CD4-positive, alpha-beta T cell (primary cell): ENCODE data around the gene IFITM10. TPM values are rescaled to one million over a fixed set of nuclear protein-coding genes. Genes with fewer than 3 reads are reported as not detected.

Experiments
- ATAC-seq: fragments of 200-7000 bp; cut with Tn5 transposase; one replicate; pipeline ENCODE4 v1.10.0; 2022; ENCODE audit warnings: mild to moderate bottlenecking; ENCODE audit not compliant: poor library complexity
- CTCF ChIA-PET: fragments of 350-600 bp; sonication (Branson Sonifier 250); formaldehyde crosslinking; loops from one replicate; lab custom pipeline; 2021; ENCODE audit warnings: antibody characterized with exemption, inconsistent platforms; lab: Charles Lee
- POLR2A ChIA-PET: fragments of 350-600 bp; sonication (Branson Sonifier 250); formaldehyde crosslinking; loops from one replicate; lab custom pipeline; 2021; ENCODE audit warnings: antibody characterized with exemption, inconsistent platforms; lab: Charles Lee
- DNase-seq, 14 experiments: peaks; one replicate each; pipeline ENCODE4 v3.0.0-alpha.2; 2013 to 2020; ENCODE audit warnings: mixed read lengths in 2 of 14
- H3K27ac ChIP-seq, 2 donors: one replicate each; pipeline versions ENCODE4 v1.5.1 to v1.7.0; 2013; ENCODE audit warnings: low read length in 2 of 2, low read depth in 1 of 2, mild to moderate bottlenecking in 1 of 2
- H3K27me3 ChIP-seq, 2 experiments: 1 replicate in 1 of 2; 2 replicates in 1 of 2; pipeline versions ENCODE4 v1.6.1 to v1.7.0; 2013; ENCODE audit warnings: low read length in 2 of 2, control low read depth in 1 of 2, mild to moderate bottlenecking in 1 of 2, moderate library complexity in 1 of 2; ENCODE audit not compliant: insufficient read depth in 2 of 2, control insufficient read depth in 1 of 2
- H3K36me3 ChIP-seq: one replicate; pipeline ENCODE4 v1.6.1; 2013; ENCODE audit warnings: low read length, control low read depth; ENCODE audit not compliant: insufficient read depth
- H3K4me1 ChIP-seq: one replicate; pipeline ENCODE4 v1.6.1; 2013; ENCODE audit warnings: low read length, control low read depth; ENCODE audit not compliant: insufficient read depth
- H3K4me3 ChIP-seq: one replicate; pipeline ENCODE4 v1.5.1; 2013; ENCODE audit warnings: mild to moderate bottlenecking, low read length, moderate library complexity
- H3K9me3 ChIP-seq, 2 experiments: 1 replicate in 1 of 2; 2 replicates in 1 of 2; pipeline versions ENCODE4 v1.6.1 to v1.7.0; 2013; ENCODE audit warnings: low read length in 2 of 2, mild to moderate bottlenecking in 2 of 2, control low read depth in 1 of 2, moderate library complexity in 1 of 2; ENCODE audit not compliant: control insufficient read depth in 1 of 2, insufficient read depth in 1 of 2
- H3K27ac Mint-ChIP-seq: one replicate; pipeline ENCODE4 v1.8.0; 2020; ENCODE audit warnings: mixed read lengths
- H3K27me3 Mint-ChIP-seq: one replicate; pipeline ENCODE4 v1.8.0; 2021; ENCODE audit warnings: mixed read lengths
- H3K36me3 Mint-ChIP-seq: one replicate; pipeline ENCODE4 v1.8.0; 2021; ENCODE audit warnings: low read depth, mixed read lengths
- H3K4me1 Mint-ChIP-seq: one replicate; pipeline ENCODE4 v1.8.0; 2021; ENCODE audit warnings: low read depth, mixed read lengths
- H3K4me3 Mint-ChIP-seq: one replicate; pipeline ENCODE4 v1.8.0; 2020; ENCODE audit warnings: mild to moderate bottlenecking, mixed read lengths
- H3K9me3 Mint-ChIP-seq: one replicate; pipeline ENCODE4 v1.8.0; 2020; ENCODE audit warnings: mixed read lengths
- intact Hi-C, 2 experiments: fragments of 100-400 bp; cut with DNase I in 1 of 2; cut with micrococcal nuclease in 1 of 2; formaldehyde crosslinking; loops; one replicate each; pipeline versions ENCODE4 v1.15.1 to v1.9.0; 2023 to 2025; cut with DNase I, micrococcal nuclease
- total RNA-seq, 174 experiments: library from RNA in 2 of 174; stranded (reverse) in 2 of 174; gene quantifications; one replicate each; pipeline ENCODE4 v1.2.3 and lab custom pipeline; 2021 to 2026
- TF ChIP-seq, protein P1 (sequence below): fragments of 200-600 bp; IDR thresholded peaks from one replicate; pipeline ENCODE4 v1.8.0; 2022; ENCODE audit warnings: antibody characterized with exemption, mild to moderate bottlenecking

The IFITM10 gene
- total RNA-seq, 2 experiments from 2014 or later: 1.7 TPM

DNA sequence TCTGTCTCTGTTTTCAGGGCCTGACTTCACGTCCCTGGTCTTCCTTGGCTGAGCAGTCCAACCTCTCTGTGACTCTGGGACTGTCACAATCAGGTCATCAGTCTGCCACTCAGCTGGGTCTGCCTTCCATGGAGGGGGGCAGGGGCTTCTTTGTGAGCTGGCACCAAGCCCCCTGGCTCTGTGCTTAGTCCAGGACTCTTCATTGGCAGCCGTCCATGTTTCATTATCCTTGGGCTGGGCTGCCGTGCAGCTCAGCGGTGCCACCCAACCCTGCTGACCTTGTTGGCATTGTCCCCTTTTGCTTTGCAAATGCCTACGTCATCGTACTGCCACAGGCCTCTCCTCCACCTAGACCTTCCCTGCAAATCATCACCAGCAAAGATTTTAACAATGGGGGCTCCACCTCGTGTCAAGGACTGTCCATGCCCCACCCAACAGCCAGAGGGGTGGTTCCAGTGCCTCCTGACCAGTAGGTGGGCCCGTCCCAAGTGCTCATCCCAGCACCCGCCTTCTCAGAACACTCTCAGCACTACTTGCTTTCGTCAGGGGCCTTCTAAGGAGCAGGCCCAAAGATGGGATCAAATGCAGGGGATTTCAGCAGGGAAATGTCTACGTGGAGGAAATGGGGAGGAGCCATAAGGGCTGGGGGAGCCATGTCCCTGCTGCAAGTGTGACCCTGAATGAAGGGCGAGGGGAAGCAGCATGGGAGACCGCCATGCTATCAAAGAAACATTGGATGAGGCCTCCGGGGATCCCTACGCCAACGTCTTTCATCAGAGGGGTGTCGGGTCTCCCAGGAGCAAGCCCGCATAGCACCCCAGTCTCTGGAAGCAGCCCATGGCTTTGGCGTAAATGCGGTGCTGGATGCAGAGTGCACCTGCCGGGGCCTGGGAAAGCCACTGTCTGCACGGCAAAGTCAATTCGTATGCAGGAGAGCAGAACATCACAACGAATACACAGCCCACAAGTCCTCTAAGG is 35.2 kb downstream of the IFITM10 start:
- TF ChIP-seq, protein P1, sequence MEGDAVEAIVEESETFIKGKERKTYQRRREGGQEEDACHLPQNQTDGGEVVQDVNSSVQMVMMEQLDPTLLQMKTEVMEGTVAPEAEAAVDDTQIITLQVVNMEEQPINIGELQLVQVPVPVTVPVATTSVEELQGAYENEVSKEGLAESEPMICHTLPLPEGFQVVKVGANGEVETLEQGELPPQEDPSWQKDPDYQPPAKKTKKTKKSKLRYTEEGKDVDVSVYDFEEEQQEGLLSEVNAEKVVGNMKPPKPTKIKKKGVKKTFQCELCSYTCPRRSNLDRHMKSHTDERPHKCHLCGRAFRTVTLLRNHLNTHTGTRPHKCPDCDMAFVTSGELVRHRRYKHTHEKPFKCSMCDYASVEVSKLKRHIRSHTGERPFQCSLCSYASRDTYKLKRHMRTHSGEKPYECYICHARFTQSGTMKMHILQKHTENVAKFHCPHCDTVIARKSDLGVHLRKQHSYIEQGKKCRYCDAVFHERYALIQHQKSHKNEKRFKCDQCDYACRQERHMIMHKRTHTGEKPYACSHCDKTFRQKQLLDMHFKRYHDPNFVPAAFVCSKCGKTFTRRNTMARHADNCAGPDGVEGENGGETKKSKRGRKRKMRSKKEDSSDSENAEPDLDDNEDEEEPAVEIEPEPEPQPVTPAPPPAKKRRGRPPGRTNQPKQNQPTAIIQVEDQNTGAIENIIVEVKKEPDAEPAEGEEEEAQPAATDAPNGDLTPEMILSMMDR: no peak
- POLR2A ChIA-PET: no interaction called here
- H3K27ac Mint-ChIP-seq: no peak overlapping the region
- H3K4me3 ChIP-seq: no peak overlapping the region
- no peaks in the 10 kb centered on the region for H3K36me3 ChIP-seq
- no peaks in the 10 kb centered on the region for H3K9me3 ChIP-seq
- no peaks in the 10 kb centered on the region for H3K4me1 Mint-ChIP-seq
- H3K27ac ChIP-seq: no peak overlapping the region
- CTCF ChIA-PET: no interaction called here
- no peaks in the 10 kb centered on the region for H3K27me3 ChIP-seq
- no peak for DNase-seq
- peaks cover 4% of the 10 kb centered on the region for H3K27me3 Mint-ChIP-seq
- no peaks in the 10 kb centered on the region for H3K9me3 Mint-ChIP-seq
- H3K36me3 Mint-ChIP-seq: no peaks in the 10 kb centered on the region
- no peaks in the 10 kb centered on the region for H3K4me1 ChIP-seq
- ATAC-seq: no peak
- intact Hi-C loops: no loop called here
- no peak overlapping the region for H3K4me3 Mint-ChIP-seq

DNA sequence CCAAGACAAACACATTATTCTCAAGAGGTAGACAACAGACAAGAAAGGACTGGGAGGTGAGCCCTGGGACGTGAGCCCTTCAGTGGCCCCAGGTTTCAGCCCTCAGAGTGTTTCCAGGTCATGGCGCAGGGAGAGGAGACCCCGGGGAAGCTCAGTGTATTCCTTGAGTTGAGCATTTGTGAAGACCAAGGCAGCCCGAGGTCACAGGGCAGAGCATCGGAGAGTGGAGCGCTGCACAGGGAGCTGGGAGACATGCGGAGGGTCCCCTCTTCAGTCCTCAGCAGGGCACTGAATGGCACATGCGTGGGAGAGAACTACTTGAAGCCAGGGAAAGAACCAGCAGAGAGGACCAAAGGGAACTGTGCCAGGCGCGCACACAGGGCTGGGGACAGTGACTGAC is 41.7 kb downstream of the IFITM10 start:
- CTCF ChIA-PET: no interaction called here
- peaks cover 18% of the 10 kb centered on the region for H3K4me1 Mint-ChIP-seq

GRCh38 chr11:1707751-1708150 is 42.6 kb downstream of the IFITM10 start:
- CTCF ChIA-PET: interaction anchor here (2.0 kb wide), 1 partner anchor 14 kb away, joined by 7 read pairs; no protein-coding TSS in a partner anchor
- H3K4me1 Mint-ChIP-seq: peaks cover 18% of the 10 kb centered on the region
- H3K9me3 Mint-ChIP-seq: no peaks in the 10 kb centered on the region
- POLR2A ChIA-PET: no interaction called here
- Histone ChIP-seq H3K27me3 (peaks cover 0 to 3% of the 10 kb centered on the region in 2 experiments), H3K36me3 (no peaks in the 10 kb centered on the region), H3K4me1 (peaks cover 4% of the 10 kb centered on the region), H3K27ac (no peak overlapping the region), H3K4me3 (no peak overlapping the region), H3K9me3 (peaks cover 0 to 4% of the 10 kb centered on the region in 2 experiments)
- no peak overlapping the region for H3K4me3 Mint-ChIP-seq
- ATAC-seq: no peak
- DNase-seq: no peak
- intact Hi-C loops: no loop called here
- H3K36me3 Mint-ChIP-seq: no peaks in the 10 kb centered on the region
- TF ChIP-seq, protein P1: no peak
- H3K27me3 Mint-ChIP-seq: no peaks in the 10 kb centered on the region
- no peak overlapping the region for H3K27ac Mint-ChIP-seq

More for the DNA sequence above, 41.7 kb downstream of the IFITM10 start:
- H3K27me3 ChIP-seq: peaks cover 0 to 3% of the 10 kb centered on the region in 2 experiments
- intact Hi-C loops: no loop called here
- Mint-ChIP-seq H3K27me3 (peaks cover 4% of the 10 kb centered on the region), H3K4me3 (no peak overlapping the region), H3K36me3 (no peaks in the 10 kb centered on the region), H3K27ac (no peak overlapping the region), H3K9me3 (no peaks in the 10 kb centered on the region)
- ATAC-seq: no peak
- POLR2A ChIA-PET: no interaction called here
- DNase-seq: no peak
- H3K4me1 ChIP-seq: peaks cover 4% of the 10 kb centered on the region
- H3K36me3 ChIP-seq: no peaks in the 10 kb centered on the region
- no peak overlapping the region for H3K4me3 ChIP-seq
- H3K27ac ChIP-seq: no peak overlapping the region
- H3K9me3 ChIP-seq: peaks cover 0 to 4% of the 10 kb centered on the region in 2 experiments
- TF ChIP-seq, protein P1: no peak
